K562 (cell line): ENCODE data around the gene APC2. TPM values are rescaled to one million over a fixed set of nuclear protein-coding genes. Genes with fewer than 3 reads are reported as not detected.

Source experiments
- ATAC-seq: fragments of 200-7000 bp; cut with Tn5 transposase; 3 replicates; pipeline ENCODE4 v1.9.1; 2020; ENCODE audit warnings: moderate library complexity
- Bru-seq: library from RNA; stranded (reverse); fragments of 400-500 nt; gene quantifications from one replicate; lab custom pipeline; 2021; lab: Mats Ljungman, UMichigan
- BruChase-seq, 2 experiments: library from RNA; stranded (reverse); fragments of 400-500 nt; gene quantifications; one replicate each; lab custom pipeline; 2021; lab: Mats Ljungman, UMichigan
- BruUV-seq: library from RNA; stranded (reverse); fragments of 400-500 nt; replicated peaks from 2 replicates; lab custom pipeline; 2021; lab: Mats Ljungman, UMichigan
- CTCF ChIA-PET: fragments of 300-600 bp; formaldehyde crosslinking; extraction: SDS; loops from one replicate; lab custom pipeline; 2021; ENCODE audit warnings: low intra/inter-chr PET ratio; lab: Yijun Ruan, JAX
- POLR2A ChIA-PET: fragments of 300-600, 350-650 bp; sonication (Branson Sonifier 250); formaldehyde crosslinking; extraction: SDS; loops from one replicate; lab custom pipeline; 2021; ENCODE audit warnings: antibody characterized with exemption, inconsistent platforms; lab: Yijun Ruan, JAX
- DNase-seq, 4 experiments: peaks; one replicate each; pipeline versions ENCODE4 v3.0.0 to v3.0.0-alpha.2; 2011 to 2018; ENCODE audit warnings: low spot score in 3 of 4, mixed read lengths in 3 of 4; ENCODE audit errors: extremely low read depth in 1 of 4
- FAIRE-seq: peaks from 2 replicates; lab custom pipeline; 2011; peaks lifted over from hg19 to GRCh38; lab: Jason Lieb, UNC
- H2AFZ ChIP-seq: 2 replicates; pipeline ENCODE4 v1.6.0; 2011; ENCODE audit warnings: low read depth, low read length, control low read depth, inconsistent platforms
- H3K27ac ChIP-seq: fragments of 200-600 bp; 3 replicates; pipeline ENCODE4 v1.8.0; 2011; ENCODE audit warnings: low read depth, mild to moderate bottlenecking, control low read depth, inconsistent platforms, low read length, moderate library complexity, mixed read lengths; ENCODE audit errors: extremely low read depth
- H3K27me3 ChIP-seq, 2 experiments: fragments of 300-600 bp in 1 of 2; 2 replicates in 1 of 2; 3 replicates in 1 of 2; pipeline versions ENCODE4 v1.6.0 to v1.8.0; 2011; ENCODE audit warnings: inconsistent platforms in 2 of 2, low read length in 2 of 2, mild to moderate bottlenecking in 1 of 2, mixed read lengths in 1 of 2, moderate library complexity in 1 of 2; ENCODE audit not compliant: control insufficient read depth in 2 of 2, insufficient read depth in 2 of 2
- H3K36me3 ChIP-seq: fragments of 300-600 bp; 3 replicates; pipeline ENCODE4 v1.8.0; 2011; ENCODE audit warnings: mild to moderate bottlenecking, low read length, inconsistent platforms; ENCODE audit not compliant: control insufficient read depth, insufficient read depth
- H3K4me1 ChIP-seq, 2 experiments: fragments of 200-600 bp in 1 of 2; replicated peaks in 1 of 2; 2 replicates in 1 of 2; 3 replicates in 1 of 2; pipeline versions ENCODE4 v1.5.1 to v1.8.0; 2011; ENCODE audit warnings: inconsistent platforms in 2 of 2, low read length in 2 of 2, mild to moderate bottlenecking in 1 of 2, mixed read lengths in 1 of 2, moderate library complexity in 1 of 2; ENCODE audit not compliant: control insufficient read depth in 2 of 2, insufficient read depth in 2 of 2
- H3K4me2 ChIP-seq: 2 replicates; pipeline ENCODE4 v1.6.1; 2011; ENCODE audit warnings: low read length, control low read depth, inconsistent platforms, mixed read lengths; ENCODE audit not compliant: insufficient read depth
- H3K4me3 ChIP-seq: fragments of 200-600 bp; sonication (generic), shearing (Covaris generic); 2 replicates; pipeline ENCODE4 v1.5.1; 2016; ENCODE audit warnings: control low read depth, inconsistent platforms
- H3K79me2 ChIP-seq: fragments of 200-600 bp; 3 replicates; pipeline ENCODE4 v1.8.0; 2011; ENCODE audit warnings: low read length, inconsistent platforms; ENCODE audit not compliant: control insufficient read depth, insufficient read depth
- H3K9ac ChIP-seq, 2 experiments: 2 replicates each; pipeline versions ENCODE4 v1.6.0 to v1.6.1; 2011; ENCODE audit warnings: low read depth in 2 of 2, low read length in 2 of 2, control low read depth in 1 of 2, inconsistent platforms in 1 of 2, mild to moderate bottlenecking in 1 of 2, mixed read lengths in 1 of 2; ENCODE audit not compliant: insufficient read depth in 1 of 2
- H3K9me1 ChIP-seq: one replicate; pipeline ENCODE4 v1.6.0; 2011; ENCODE audit warnings: inconsistent platforms, mild to moderate bottlenecking, low read length, moderate library complexity; ENCODE audit not compliant: control insufficient read depth, insufficient read depth
- H3K9me3 ChIP-seq: replicated peaks from 2 replicates; pipeline ENCODE4 v1.5.1; 2011; ENCODE audit warnings: low read depth, low read length, inconsistent platforms; ENCODE audit not compliant: control insufficient read depth, insufficient read depth
- H4K20me1 ChIP-seq: replicated peaks from 2 replicates; pipeline ENCODE4 v1.6.1; 2011; ENCODE audit warnings: low read length, inconsistent platforms, mixed read lengths; ENCODE audit not compliant: control insufficient read depth, insufficient read depth
- BMI1 ChIP-seq: fragments of 150-350 bp; IDR thresholded peaks from 2 replicates; pipeline ENCODE4 v1.6.1; 2014; ENCODE audit warnings: low read length
- CHD2 ChIP-seq: IDR thresholded peaks from 2 replicates; pipeline ENCODE4 v1.6.1; 2011; ENCODE audit warnings: low read depth, low read length
- FOS ChIP-seq: IDR thresholded peaks from 3 replicates; pipeline ENCODE4 v1.6.1; 2011; ENCODE audit not compliant: insufficient read length; ENCODE audit errors: extremely low read depth
- FOXM1 ChIP-seq, 2 experiments: fragments of 450-650 bp in 1 of 2; sonication (generic) in 1 of 2; formaldehyde crosslinking in 1 of 2; IDR thresholded peaks; 2 replicates each; pipeline versions ENCODE4 v1.6.1 to v1.9.0; 2017 to 2022; ENCODE audit warnings: low read depth in 2 of 2, mild to moderate bottlenecking in 2 of 2, missing genetic modification reagents in 1 of 2, moderate library complexity in 1 of 2
- KDM1A ChIP-seq, 2 experiments: fragments of 450-650 bp; IDR thresholded peaks; 2 replicates each; pipeline ENCODE4 v1.6.1; 2016; ENCODE audit warnings: mild to moderate bottlenecking in 2 of 2
- MBD2 ChIP-seq: sonication (generic); IDR thresholded peaks from 2 replicates; pipeline ENCODE4 v1.6.1; 2016; ENCODE audit warnings: low read depth, borderline replicate concordance
- MITF ChIP-seq: IDR thresholded peaks from 2 replicates; pipeline ENCODE4 v1.6.1; 2014; ENCODE audit warnings: antibody characterized with exemption
- MXI1 ChIP-seq: IDR thresholded peaks from 2 replicates; pipeline ENCODE4 v1.6.1; 2011; ENCODE audit warnings: low read depth, mild to moderate bottlenecking, improper control_type of control experiment, low read length
- NEUROD1 ChIP-seq: fragments of 150-350 bp; IDR thresholded peaks from 2 replicates; pipeline ENCODE4 v1.6.1; 2014; ENCODE audit warnings: borderline replicate concordance, low read length, low read depth; ENCODE audit not compliant: partially characterized antibody
- NFYB ChIP-seq: IDR thresholded peaks from 2 replicates; pipeline ENCODE4 v1.6.1; 2011; ENCODE audit warnings: mild to moderate bottlenecking, moderate library complexity; ENCODE audit not compliant: insufficient read length; ENCODE audit errors: extremely low read depth
- RBM25 ChIP-seq: fragments of 200-400 bp; formaldehyde crosslinking; IDR thresholded peaks from 2 replicates; pipeline ENCODE4 v1.6.1; 2018; ENCODE audit warnings: low read length, low read depth, moderate library complexity; ENCODE audit not compliant: severe bottlenecking
- RCOR1 ChIP-seq, 2 experiments: IDR thresholded peaks; 2 replicates each; pipeline ENCODE4 v1.6.1; 2012; ENCODE audit warnings: low read depth in 2 of 2, low read length in 2 of 2, borderline replicate concordance in 1 of 2, improper control_type of control experiment in 1 of 2
- ZBED1 ChIP-seq: IDR thresholded peaks from 2 replicates; pipeline ENCODE4 v1.6.1; 2014
- ZNF133 ChIP-seq: fragments of 250-450 bp; sonication (Bioruptor Pico); IDR thresholded peaks from 2 replicates; pipeline ENCODE4 v1.4.0; 2020; ENCODE audit warnings: mild to moderate bottlenecking
- ZNF134 ChIP-seq: fragments of 250-450 bp; sonication (Bioruptor Pico); conservative IDR thresholded peaks from 2 replicates; pipeline ENCODE4 v1.4.0; 2020
- ZNF311 ChIP-seq: fragments of 250-450 bp; sonication (Bioruptor Pico); IDR thresholded peaks from 2 replicates; pipeline ENCODE4 v1.4.0; 2020; ENCODE audit warnings: mild to moderate bottlenecking, moderate library complexity
- WGBS: fragments of 100-300 bp; shearing (Covaris generic); methylation state at CpG from one replicate; pipeline ENCODE4 v1.1.6; 2016; ENCODE audit warnings: low coverage, mixed read lengths; ENCODE audit not compliant: insufficient coverage; ENCODE audit errors: missing lambda C conversion rate; 5-methylcytosine and 5-hydroxymethylcytosine counted together
- in situ Hi-C: fragments of 300-500 bp; cut with MboI; formaldehyde crosslinking; loops from 4 replicates; pipeline ENCODE4 v1.15.0; 2018; ENCODE audit warnings: inconsistent platforms, mixed read lengths
- intact Hi-C: fragments of 100-400 bp; cut with micrococcal nuclease; formaldehyde crosslinking; loops from 2 replicates; pipeline ENCODE4 v1.14.2; 2022
- long read RNA-seq, 3 experiments: library from polyadenylated mRNA in 2 of 3; library from RNA in 1 of 3; unstranded in 2 of 3; stranded (forward) in 1 of 3; transcript quantifications; one replicate each; pipeline ENCODE4 v2.0.0, GENCODE V29; 2019 to 2022
- polyA minus RNA-seq, 3 experiments: library from RNA; depleted of rRNA, polyadenylated mRNA; stranded (reverse); fragments of >200 nt; gene quantifications; 2 replicates each; pipeline ENCODE4 v1.2.3, GENCODE V29; 2011
- polyA plus RNA-seq, 8 experiments: library from polyadenylated mRNA; depleted of rRNA in 4 of 8; stranded (reverse) in 5 of 8; unstranded in 3 of 8; fragments of >200 nt; fragmentation: Nextera tagmentation in 2 of 8; fragmentation: Illumina TruSeq in 1 of 8; extraction: Ambion mirVana in 2 of 8; extraction: Trizol in 1 of 8; gene quantifications; 2 replicates each; pipeline versions ENCODE4 v1.2.1 to v1.2.3, GENCODE V29; 2011 to 2014; ENCODE audit warnings: inconsistent platforms in 1 of 8, missing spikeins in 1 of 8
- total RNA-seq, 7 experiments: library from RNA; depleted of rRNA in 6 of 7; stranded (reverse); fragments of >200 nt in 6 of 7; fragmentation: Illumina TruSeq in 2 of 7; extraction: Trizol in 2 of 7; gene quantifications; 2 replicates each; pipeline versions ENCODE4 v1.2.1 to v1.2.3, GENCODE V29; 2011 to 2021; ENCODE audit warnings: low replicate concordance in 1 of 7

The APC2 gene
- 0.56 and 1.4 TPM in 2 replicates for total RNA-seq (2011; cell fraction: chromatin; rRNA removed; ENCODE audit: low replicate concordance)
- 0.66 and 1.3 TPM in 2 replicates for total RNA-seq (2011; cell fraction: nucleolus; rRNA removed)
- 0.44 and 0.53 TPM in 2 replicates for total RNA-seq (2011; cell fraction: nucleoplasm; rRNA removed)
- total RNA-seq (2014; rRNA removed) (0.05 and 0.08 TPM in 2 replicates), total RNA-seq (2014; rRNA removed; fragmentation: Illumina TruSeq; extraction: Trizol) (0.04 TPM in 1 of 2 replicates, not detected in the other), total RNA-seq (2015; rRNA removed; fragmentation: Illumina TruSeq; extraction: Trizol) (0.04 TPM in 1 of 2 replicates, not detected in the other), total RNA-seq (2021) (0.27 and 0.40 TPM in 2 replicates), polyA plus RNA-seq (2011; rRNA removed) (0.01 and 0.06 TPM in 2 replicates), polyA plus RNA-seq (2014; fragmentation: Illumina TruSeq; extraction: Trizol) (0.01 TPM in 2 replicates), polyA plus RNA-seq (2014; fragmentation: Nextera tagmentation; extraction: Ambion mirVana) (not detected), polyA plus RNA-seq (2014; rRNA removed) (0.04 and 0.09 TPM in 2 replicates), polyA minus RNA-seq (2011; rRNA and poly(A)+ RNA removed) (0.06 and 0.07 TPM in 2 replicates), Bru-seq, nascent RNA (percentile 16 among the genes with signal in this experiment), BruChase-seq, experiment 1, labeled RNA remaining after a 2-hour chase (percentile 8 among the genes with signal in this experiment), BruChase-seq, experiment 2, labeled RNA remaining after a 6-hour chase (percentile 14 among the genes with signal in this experiment)
- 0.03 and 0.04 TPM in 2 replicates for polyA plus RNA-seq (2011; cell fraction: cytosol; rRNA removed)
- polyA plus RNA-seq (2011; cell fraction: nucleus; rRNA removed): 0.13 and 0.21 TPM in 2 replicates
- 0.43 and 0.48 TPM in 2 replicates for polyA plus RNA-seq (2012)
- polyA minus RNA-seq (2011; cell fraction: cytosol; rRNA and poly(A)+ RNA removed): not detected in 2 replicates
- 0.27 and 0.33 TPM in 2 replicates for polyA minus RNA-seq (2011; cell fraction: nucleus; rRNA and poly(A)+ RNA removed)
- long read RNA-seq, experiment 1, partial matches to known transcripts: 0 of 11 reads
- long read RNA-seq, experiment 1, other reads (novel, unspliced or antisense): 11 of 11 reads
- long read RNA-seq, experiment 2: 0 reads
- long read RNA-seq, experiment 3: 0 reads

- H3K4me1 ChIP-seq: peaks cover 0 to 74% of the 10 kb centered on the region in 2 experiments; a peak in 4 of 5 replicates
- no peaks in the 10 kb centered on the region for H3K79me2 ChIP-seq
- DNase-seq (peak; percentile 69 to 96 (median 94)), ATAC-seq (peak; percentile 53), FAIRE-seq (no peak)
- H2AFZ ChIP-seq: no peak within 1 kb of the TSS
- no TSS peak for BruUV-seq
- H3K9me1 ChIP-seq: no peaks in the 10 kb centered on the region
- H3K9ac ChIP-seq: no peak within 1 kb of the TSS
- 3% methylated on average over 44 of the region's 74 CpGs for WGBS
- ChIA-PET POLR2A (interaction anchor here (1.2 to 1.5 kb wide), 2 partner anchors 10 to 180 kb away, joined by 3 to 5 read pairs; partner anchors contain the start of gene CIRBP), CTCF (interaction anchor here (0.5 to 0.6 kb wide), 2 partner anchors 468 to 488 kb away, joined by 3 to 6 read pairs; no protein-coding TSS in a partner anchor)
- H3K9me3 ChIP-seq: no peaks in the 10 kb centered on the region
- no peaks in the 10 kb centered on the region for H3K36me3 ChIP-seq
- no peak within 1 kb of the TSS for H3K4me3 ChIP-seq
- H3K27me3 ChIP-seq: peaks cover 0 to 12% of the 10 kb centered on the region in 2 experiments; a peak in 1 of 5 replicates
- H4K20me1 ChIP-seq: peaks cover 17% of the 10 kb centered on the region; the same call in 1 of the 2 replicates
- in situ Hi-C loops (no loop called here), intact Hi-C loops (loop anchor here (10.0 kb wide), 1 partner anchor 175 kb away; the partner anchor contains the start of gene FAM174C)
- H3K27ac ChIP-seq: no peak within 1 kb of the TSS
- H3K4me2 ChIP-seq: no peak within 1 kb of the TSS
- TF ChIP-seq FOXM1 (IDR thresholded peaks at IDR 0.05; ENCODE audit: low read depth) (no peak), FOXM1 (CRISPR knock-in tag; IDR thresholded peaks at IDR 0.05; ENCODE audit: low read depth) (0 out of 2 replicates have a peak, but pooled peaks have one; percentile 7), KDM1A (IDR thresholded peaks at IDR 0.05) (peak; percentile 76 to 87), ZBED1 (no peak), MITF (no peak), ZNF311 (CRISPR knock-in tag) (no peak), ZNF133 (CRISPR knock-in tag) (no peak), ZNF134 (CRISPR knock-in tag) (no peak), MXI1 (0 out of 2 replicates have a peak, but pooled peaks have one; percentile 44), MBD2 (peak; percentile 59; the same call in 1 of the 2 replicates), CHD2 (0 out of 2 replicates have a peak, but pooled peaks have one; percentile 13), NFYB (peak; percentile 83), RCOR1 (IDR thresholded peaks at IDR 0.05; ENCODE audit: borderline replicate concordance in 1 of 2, low read depth in 2 of 2, low read length in 2 of 2) (peak; percentile 51 to 99; a peak in 3 of 4 replicates), RBM25 (peak; percentile 100), NEUROD1 (peak; percentile 63), BMI1 (peak; percentile 59; the same call in 1 of the 2 replicates), FOS (peak; percentile 69)
Observed at GRCh38 chr19:1449467-1450442, at the start of gene APC2. Gene APC2, plus strand, starts transcription at chr19:1450121. Its CDS starts 2,881 bp downstream, at chr19:1453002.
